NT2/D1 (cell line): Measurements from ENCODE around the gene PARK7.

Source experiments
- YY1 ChIP-seq: IDR thresholded peaks from 2 replicates; pipeline ENCODE4 v1.6.1; 2011; ENCODE audit not compliant: insufficient read length, insufficient read depth
- ZNF274 ChIP-seq: IDR thresholded peaks from 2 replicates; pipeline ENCODE4 v1.6.1; 2011; ENCODE audit warnings: mild to moderate bottlenecking, low read depth, low read length

DNA sequence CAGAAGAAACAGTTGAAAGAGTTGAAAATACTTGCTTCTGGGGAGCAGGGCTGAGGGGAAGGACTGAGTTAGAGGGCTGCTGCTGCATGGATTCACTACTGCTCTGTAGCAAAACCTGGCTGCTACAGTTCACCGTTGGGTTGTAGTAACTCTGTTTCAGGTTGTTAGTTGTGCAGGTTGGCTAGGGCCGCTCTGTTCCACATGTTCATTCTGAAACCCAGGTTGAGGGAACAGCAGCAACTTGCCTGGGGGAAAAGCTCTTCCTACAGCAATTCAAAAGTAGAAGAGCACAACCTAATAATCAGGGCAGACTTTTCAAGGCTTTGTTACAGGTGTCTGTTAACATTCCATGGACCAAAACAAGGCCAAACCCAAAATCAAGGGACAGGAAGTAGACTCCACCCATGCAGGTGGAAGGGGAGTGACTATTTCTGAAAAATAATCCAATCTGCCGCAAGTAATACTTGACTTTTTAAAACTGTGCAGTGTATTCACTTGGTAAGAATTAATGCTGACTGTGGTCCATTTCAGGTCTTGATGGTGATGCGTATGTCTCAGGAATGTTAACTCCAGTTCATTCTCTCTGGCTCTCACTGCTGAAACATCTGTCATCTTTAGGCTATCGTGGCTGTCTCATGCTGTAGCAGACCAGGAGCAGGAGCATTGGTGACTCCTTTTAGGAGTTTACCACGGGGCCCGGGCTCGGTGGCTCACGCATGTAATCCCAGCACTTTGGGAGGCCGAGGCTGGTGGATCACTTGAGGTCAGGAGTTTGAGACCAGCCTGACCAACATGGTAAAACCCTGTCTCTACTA lies 5.1 kb upstream of the PARK7 start:
- no peak for TF ChIP-seq YY1
- TF ChIP-seq ZNF274 = no peak
